Caco-2 (cell line): ENCODE results near the gene IGF2BP3. TPM values are rescaled to one million over a fixed set of nuclear protein-coding genes. Genes with fewer than 3 reads are reported as not detected.
"Not testable (repeated sequence)": the region's sequence is repeated elsewhere in the genome, so short reads cannot be mapped to it uniquely, and the experiment has no call there.

Experiments
- BruUV-seq: library from RNA; stranded (reverse); fragments of 400-500 nt; replicated peaks from 2 replicates; lab custom pipeline; 2021; lab: Mats Ljungman, UMichigan
- CTCF ChIA-PET: fragments of 300-600 bp; sonication (Branson Sonifier 250); formaldehyde crosslinking; loops from one replicate; lab custom pipeline; 2022; ENCODE audit warnings: antibody characterized with exemption; lab: Charles Lee
- POLR2A ChIA-PET: fragments of 300-600 bp; sonication (Branson Sonifier 250); formaldehyde crosslinking; loops from one replicate; lab custom pipeline; 2022; ENCODE audit warnings: antibody characterized with exemption; lab: Charles Lee
- DNase-seq, 2 experiments: peaks; one replicate each; pipeline versions ENCODE4 v3.0.0 to v3.0.0-alpha.2; 2020 to 2022
- H3K27me3 ChIP-seq: replicated peaks from 2 replicates; pipeline ENCODE4 v1.6.0; 2011; ENCODE audit warnings: low read length; ENCODE audit not compliant: control insufficient read depth, insufficient read depth
- H3K36me3 ChIP-seq: 2 replicates; pipeline ENCODE4 v1.5.1; 2011; ENCODE audit warnings: low read length; ENCODE audit not compliant: control insufficient read depth, insufficient read depth
- H3K4me1 ChIP-seq: fragments of 250-450 bp; sonication (Bioruptor Pico); 2 replicates; pipeline ENCODE4 v1.5.1; 2020; ENCODE audit warnings: mild to moderate bottlenecking
- H3K4me3 ChIP-seq: 2 replicates; pipeline ENCODE4 v1.5.1; 2011; ENCODE audit warnings: low read depth, mild to moderate bottlenecking, control low read depth, low read length
- H3K9me3 ChIP-seq: fragments of 250-450 bp; sonication (Bioruptor Pico); 2 replicates; pipeline ENCODE4 v1.5.1; 2020; ENCODE audit warnings: mild to moderate bottlenecking, moderate library complexity
- H3K27ac Mint-ChIP-seq: one replicate; pipeline ENCODE4 v1.8.0; 2022; ENCODE audit warnings: mixed read lengths; ENCODE audit not compliant: unreplicated experiment
- H3K27me3 Mint-ChIP-seq: one replicate; pipeline ENCODE4 v1.8.0; 2022; ENCODE audit warnings: mixed read lengths; ENCODE audit not compliant: insufficient read depth, unreplicated experiment
- H3K36me3 Mint-ChIP-seq: one replicate; pipeline ENCODE4 v1.8.0; 2022; ENCODE audit warnings: mild to moderate bottlenecking, mixed read lengths; ENCODE audit not compliant: insufficient read depth, unreplicated experiment
- H3K4me1 Mint-ChIP-seq: one replicate; pipeline ENCODE4 v1.8.0; 2022; ENCODE audit warnings: low read depth, mixed read lengths; ENCODE audit not compliant: unreplicated experiment
- H3K4me3 Mint-ChIP-seq: one replicate; pipeline ENCODE4 v1.8.0; 2022; ENCODE audit warnings: mild to moderate bottlenecking, moderate library complexity, mixed read lengths; ENCODE audit not compliant: unreplicated experiment
- H3K9me3 Mint-ChIP-seq: one replicate; pipeline ENCODE4 v1.8.0; 2022; ENCODE audit warnings: mixed read lengths; ENCODE audit not compliant: unreplicated experiment
- CTCF ChIP-seq, 2 experiments: fragments of 200-600 bp in 1 of 2; IDR thresholded peaks; 1 replicate in 1 of 2; 2 replicates in 1 of 2; pipeline versions ENCODE4 v1.5.1 to v1.8.0; 2011 to 2022; ENCODE audit warnings: antibody characterized with exemption in 1 of 2, control low read depth in 1 of 2, inconsistent platforms in 1 of 2, low read depth in 1 of 2, low read length in 1 of 2, mild to moderate bottlenecking in 1 of 2, moderate library complexity in 1 of 2; ENCODE audit not compliant: insufficient read depth in 1 of 2, severe bottlenecking in 1 of 2, unreplicated experiment in 1 of 2
- intact Hi-C: fragments of 100-400 bp; cut with micrococcal nuclease; formaldehyde crosslinking; loops from one replicate; pipeline ENCODE4 v1.10.0; 2022; ENCODE audit not compliant: unreplicated experiment
- total RNA-seq: library from RNA; stranded (reverse); gene quantifications from 2 replicates; pipeline ENCODE4 v1.2.3, GENCODE V29; 2022

Gene IGF2BP3
- total RNA-seq, 1 experiment from 2014 or later: 127 TPM

- Histone ChIP-seq H3K4me1 (no peaks in the 10 kb centered on the region), H3K27me3 (no peaks in the 10 kb centered on the region), H3K36me3 (peaks cover 1% of the 10 kb centered on the region), H3K9me3 (peaks cover 7% of the 10 kb centered on the region), H3K4me3 (no peak overlapping the region)
- TF ChIP-seq CTCF (IDR thresholded peaks at IDR 0.05; ENCODE audit: insufficient read depth in 1 of 2, low read depth in 1 of 2, low read length in 1 of 2, severe bottlenecking in 1 of 2, unreplicated experiment in 1 of 2): no peak
- Mint-ChIP-seq H3K27me3 (no peaks in the 10 kb centered on the region), H3K9me3 (no peaks in the 10 kb centered on the region), H3K27ac (no peak overlapping the region), H3K36me3 (peaks cover 93% of the 10 kb centered on the region), H3K4me3 (no peak overlapping the region), H3K4me1 (no peaks in the 10 kb centered on the region)
- ChIA-PET POLR2A (no interaction called here), CTCF (interaction anchor here (0.5 kb wide), 1 partner anchor 55 kb away, joined by 5 read pairs; no protein-coding TSS in a partner anchor)
- intact Hi-C loops: no loop called here
- no peak for DNase-seq
- no TSS peak for BruUV-seq
Measured at GRCh38 chr7:23410446-23411183, 59.7 kb downstream of the IGF2BP3 start.

- peaks cover 86% of the 10 kb centered on the region for H3K36me3 Mint-ChIP-seq
- H3K4me1 ChIP-seq, BruUV-seq, H3K9me3 Mint-ChIP-seq, H3K4me3 ChIP-seq, H3K27me3 ChIP-seq, CTCF ChIA-PET, DNase-seq, H3K27ac Mint-ChIP-seq, H3K27me3 Mint-ChIP-seq, H3K36me3 ChIP-seq, H3K9me3 ChIP-seq, intact Hi-C loops, H3K4me3 Mint-ChIP-seq, H3K4me1 Mint-ChIP-seq: not testable (repeated sequence)
- POLR2A ChIA-PET: interaction anchor here (0.5 kb wide), 1 partner anchor 31 kb away, joined by 4 read pairs; no protein-coding TSS in a partner anchor
Measured at GRCh38 chr7:23406564-23406963, 63.7 kb downstream of the IGF2BP3 start.

GRCh38 chr7:23405240-23405618 is 65.1 kb downstream of the IGF2BP3 start:
- POLR2A ChIA-PET: no interaction called here
- no peaks in the 10 kb centered on the region for H3K4me1 Mint-ChIP-seq
- H3K36me3 ChIP-seq: peaks cover 3% of the 10 kb centered on the region; the same call in 1 of the 2 replicates
- no peaks in the 10 kb centered on the region for H3K27me3 Mint-ChIP-seq
- H3K27ac Mint-ChIP-seq: peak overlapping the region; percentile 10
- H3K36me3 Mint-ChIP-seq: peaks cover 88% of the 10 kb centered on the region
- intact Hi-C loops: loop anchor here (1.0 kb wide), 1 partner anchor 9 kb away; no protein-coding TSS in a partner anchor
- H3K27me3 ChIP-seq: no peaks in the 10 kb centered on the region
- no peak overlapping the region for H3K4me3 ChIP-seq
- no peak overlapping the region for H3K4me3 Mint-ChIP-seq
- no TSS peak for BruUV-seq
- no peaks in the 10 kb centered on the region for H3K9me3 Mint-ChIP-seq
- DNase-seq: no peak
- CTCF ChIA-PET: no interaction called here
- peaks cover 7% of the 10 kb centered on the region for H3K9me3 ChIP-seq
- no peak for TF ChIP-seq CTCF (IDR thresholded peaks at IDR 0.05; ENCODE audit: insufficient read depth in 1 of 2, low read depth in 1 of 2, low read length in 1 of 2, severe bottlenecking in 1 of 2, unreplicated experiment in 1 of 2)
- H3K4me1 ChIP-seq: no peaks in the 10 kb centered on the region
